BE2C (cell line): ENCODE measurements around the gene PCSK6.

Source experiments
- DNase-seq: peaks from one replicate; pipeline ENCODE4 v3.0.0-alpha.2; 2020
- H3K27me3 ChIP-seq: fragments of 250-450 bp; sonication (Bioruptor Pico); 2 replicates; pipeline ENCODE4 v1.5.1; 2020; ENCODE audit warnings: mild to moderate bottlenecking
- H3K36me3 ChIP-seq: fragments of 250-450 bp; sonication (Bioruptor Pico); 2 replicates; pipeline ENCODE4 v1.5.1; 2020; ENCODE audit warnings: mild to moderate bottlenecking
- H3K4me1 ChIP-seq: fragments of 250-450 bp; sonication (Bioruptor Pico); 2 replicates; pipeline ENCODE4 v1.5.1; 2020
- H3K4me3 ChIP-seq: 2 replicates; pipeline ENCODE4 v1.5.1; 2011; ENCODE audit warnings: low read depth, low read length
- H3K9me3 ChIP-seq: fragments of 250-450 bp; sonication (Bioruptor Pico); 2 replicates; pipeline ENCODE4 v1.5.1; 2020
- CTCF ChIP-seq: IDR thresholded peaks from 2 replicates; pipeline ENCODE4 v1.5.1; 2012; ENCODE audit warnings: mild to moderate bottlenecking, low read depth, low read length

Gene PCSK6

GRCh38 chr15:101444807-101445508 is 44.5 kb downstream of the PCSK6 start:
- Histone ChIP-seq H3K36me3 (no peaks in the 10 kb centered on the region), H3K4me1 (no peaks in the 10 kb centered on the region; the same call in 1 of the 2 replicates), H3K9me3 (no peaks in the 10 kb centered on the region), H3K4me3 (no peak overlapping the region), H3K27me3 (no peaks in the 10 kb centered on the region)
- no peak for DNase-seq
- TF ChIP-seq CTCF = no peak

- no peaks in the 10 kb centered on the region for H3K36me3 ChIP-seq
- no peak for DNase-seq
- H3K4me3 ChIP-seq = no peak overlapping the region
- H3K9me3 ChIP-seq = no peaks in the 10 kb centered on the region
- TF ChIP-seq CTCF = no peak
- no peaks in the 10 kb centered on the region; the same call in 1 of the 2 replicates for H3K4me1 ChIP-seq
- no peaks in the 10 kb centered on the region for H3K27me3 ChIP-seq
Observed at GRCh38 chr15:101444015-101444414, 45.5 kb downstream of the PCSK6 start.

- Histone ChIP-seq H3K9me3 (no peaks in the 10 kb centered on the region), H3K27me3 (no peaks in the 10 kb centered on the region), H3K36me3 (no peaks in the 10 kb centered on the region), H3K4me1 (no peaks in the 10 kb centered on the region; the same call in 1 of the 2 replicates), H3K4me3 (no peak overlapping the region)
- no peak for TF ChIP-seq CTCF
- DNase-seq = no peak
Observed at GRCh38 chr15:101442272-101442671, 47.2 kb downstream of the PCSK6 start.

GRCh38 chr15:101441696-101442095 is 47.8 kb downstream of the PCSK6 start:
- no peak for DNase-seq
- Histone ChIP-seq H3K9me3 (no peaks in the 10 kb centered on the region), H3K4me1 (no peaks in the 10 kb centered on the region; the same call in 1 of the 2 replicates), H3K27me3 (no peaks in the 10 kb centered on the region), H3K36me3 (no peaks in the 10 kb centered on the region), H3K4me3 (no peak overlapping the region)
- TF ChIP-seq CTCF = no peak

GRCh38 chr15:101440846-101441590 is 48.5 kb downstream of the PCSK6 start:
- Histone ChIP-seq H3K4me3 (no peak overlapping the region), H3K27me3 (no peaks in the 10 kb centered on the region), H3K36me3 (no peaks in the 10 kb centered on the region), H3K9me3 (no peaks in the 10 kb centered on the region), H3K4me1 (no peaks in the 10 kb centered on the region; the same call in 1 of the 2 replicates)
- no peak for DNase-seq
- TF ChIP-seq CTCF = no peak

GRCh38 chr15:101439920-101440319 is 49.6 kb downstream of the PCSK6 start:
- Histone ChIP-seq H3K4me3 (no peak overlapping the region), H3K36me3 (no peaks in the 10 kb centered on the region), H3K9me3 (no peaks in the 10 kb centered on the region), H3K27me3 (no peaks in the 10 kb centered on the region), H3K4me1 (no peaks in the 10 kb centered on the region; the same call in 1 of the 2 replicates)
- TF ChIP-seq CTCF = no peak
- no peak for DNase-seq
